IgD-negative memory B cell (primary cell): ENCODE data around the gene PSMD11. TPM values are rescaled to one million over a fixed set of nuclear protein-coding genes. Genes with fewer than 3 reads are reported as not detected.
"Not testable (repeated sequence)": the region's sequence is repeated elsewhere in the genome, so short reads cannot be mapped to it uniquely, and the experiment has no call there.

Source experiments
- H3K27ac Mint-ChIP-seq, 3 donors: one replicate each; pipeline ENCODE4 v1.8.0; 2020 to 2022; ENCODE audit warnings: mild to moderate bottlenecking in 3 of 3, mixed read lengths in 3 of 3, moderate library complexity in 1 of 3
- H3K27me3 Mint-ChIP-seq: one replicate; pipeline ENCODE4 v1.8.0; 2021; ENCODE audit warnings: mixed read lengths
- H3K36me3 Mint-ChIP-seq: one replicate; pipeline ENCODE4 v1.8.0; 2020; ENCODE audit warnings: mild to moderate bottlenecking, mixed read lengths
- H3K4me1 Mint-ChIP-seq, 3 donors: one replicate each; pipeline ENCODE4 v1.8.0; 2020 to 2022; ENCODE audit warnings: mixed read lengths in 3 of 3, mild to moderate bottlenecking in 1 of 3
- H3K4me3 Mint-ChIP-seq, 4 donors: one replicate each; pipeline ENCODE4 v1.8.0; 2020 to 2022; ENCODE audit warnings: mild to moderate bottlenecking in 4 of 4, mixed read lengths in 4 of 4, moderate library complexity in 3 of 4
- H3K9me3 Mint-ChIP-seq, 3 donors: one replicate each; pipeline ENCODE4 v1.8.0; 2020 to 2021; ENCODE audit warnings: mixed read lengths in 3 of 3, mild to moderate bottlenecking in 1 of 3
- polyA plus RNA-seq: library from polyadenylated mRNA; unstranded; fragments of 300-500 nt; fragmentation: Illumina TruSeq; gene quantifications from one replicate; pipeline ENCODE4 v1.2.3, GENCODE V29; 2021

The PSMD11 gene
- polyA plus RNA-seq: 126 TPM

DNA sequence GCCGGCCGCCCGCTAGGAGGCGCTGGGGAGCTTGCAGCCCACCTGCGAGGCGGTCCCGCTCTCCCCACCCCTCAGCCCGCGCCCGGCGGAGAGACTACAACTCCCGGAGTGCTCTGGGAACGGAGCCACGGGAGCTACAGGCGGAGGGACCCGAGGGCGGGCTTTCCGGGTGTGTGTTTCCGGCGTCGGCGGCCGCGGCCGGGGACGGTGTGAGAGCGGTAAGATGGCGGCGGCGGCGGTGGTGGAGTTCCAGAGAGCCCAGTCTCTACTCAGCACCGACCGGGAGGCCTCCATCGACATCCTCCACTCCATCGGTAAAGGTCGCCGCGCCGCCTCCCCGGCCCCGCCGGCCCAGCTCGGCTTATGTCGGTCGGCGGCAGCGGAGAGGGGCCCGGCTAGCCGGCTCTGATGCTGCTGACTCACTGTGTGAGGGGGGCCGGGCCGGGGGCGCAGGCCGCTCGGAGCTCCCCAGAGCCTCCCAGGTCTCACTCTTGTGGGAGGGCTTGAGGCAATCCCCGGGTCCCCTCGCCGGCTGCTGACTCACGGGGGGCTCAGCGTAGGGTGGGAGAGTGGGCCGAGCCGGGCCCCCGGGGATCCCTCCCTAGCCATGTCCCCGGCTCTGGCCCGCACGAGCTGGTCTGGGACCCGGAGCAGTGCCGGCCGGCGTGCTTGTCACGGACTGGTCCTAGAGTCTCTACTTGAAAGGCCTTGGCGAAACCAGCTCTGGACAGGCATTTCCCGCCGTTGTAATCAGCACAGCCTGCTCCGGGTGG is at the start of gene PSMD11:
PSMD11 (plus strand) TSS at position 210 of the 773 bp plus-strand sequence; CDS start at position 224, 14 bp downstream.
- Mint-ChIP-seq H3K36me3 (peaks cover 7% of the 10 kb centered on the region), H3K9me3 (no peaks in the 10 kb centered on the region), H3K4me3 (peak within 1 kb of the TSS; percentile 65 to 91 (median 88)), H3K4me1 (peaks cover 15 to 27% (median 25%) of the 10 kb centered on the region in 3 donors), H3K27ac (peak within 1 kb of the TSS; percentile 56 to 82 (median 71)), H3K27me3 (peaks cover 1% of the 10 kb centered on the region)

DNA sequence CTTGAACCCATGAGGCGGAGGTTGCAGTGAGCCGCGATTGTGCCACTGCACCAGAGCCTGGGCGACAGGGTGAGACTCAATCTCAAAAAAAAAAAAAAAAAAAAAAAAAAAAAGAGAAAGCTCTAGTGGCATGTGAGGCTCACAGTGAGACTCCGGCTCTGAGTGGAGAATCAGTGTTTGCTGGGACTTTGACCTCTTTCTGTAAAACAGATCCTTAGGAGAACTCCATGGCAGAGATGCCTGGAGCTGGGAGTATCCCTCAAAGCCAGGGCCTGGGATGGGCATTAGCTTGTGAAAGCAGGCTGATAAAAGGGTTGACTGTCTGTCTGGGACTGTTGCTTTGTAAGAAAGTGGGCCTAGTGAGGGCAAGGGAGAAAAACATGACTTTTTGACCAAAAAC is 48.0 kb upstream of the PSMD11 start:
- H3K27ac Mint-ChIP-seq: no peak overlapping the region
- no peaks in the 10 kb centered on the region for H3K9me3 Mint-ChIP-seq
- H3K27me3 Mint-ChIP-seq: no peaks in the 10 kb centered on the region
- no peak overlapping the region for H3K4me3 Mint-ChIP-seq
- peaks cover 7% of the 10 kb centered on the region for H3K36me3 Mint-ChIP-seq
- peaks cover 0 to 4% (median 2%) of the 10 kb centered on the region in 3 donors for H3K4me1 Mint-ChIP-seq

DNA sequence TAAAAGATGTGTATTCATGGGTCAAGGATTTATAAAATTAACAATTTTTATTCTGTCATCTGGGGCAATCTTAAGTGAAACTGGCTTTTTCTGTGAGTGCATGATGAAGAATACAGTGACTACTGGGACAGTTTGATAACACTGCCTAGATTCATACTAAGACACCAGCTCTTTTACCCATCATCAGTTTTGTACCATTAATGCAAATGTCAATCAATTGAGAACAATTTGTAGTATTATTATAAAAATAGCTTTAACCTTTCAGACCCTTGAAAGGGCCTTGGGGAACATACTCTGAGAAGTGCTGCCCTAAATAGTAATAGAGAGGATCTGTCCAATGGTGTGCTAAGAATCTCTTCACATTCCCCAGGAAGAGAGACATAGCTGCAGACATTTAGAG is 45.4 kb upstream of the PSMD11 start:
- Mint-ChIP-seq H3K36me3 (peaks cover 6% of the 10 kb centered on the region), H3K27me3 (no peaks in the 10 kb centered on the region), H3K9me3 (no peaks in the 10 kb centered on the region), H3K4me1 (peaks cover 0 to 4% (median 0%) of the 10 kb centered on the region in 3 donors), H3K4me3 (no peak overlapping the region), H3K27ac (no peak overlapping the region)

DNA sequence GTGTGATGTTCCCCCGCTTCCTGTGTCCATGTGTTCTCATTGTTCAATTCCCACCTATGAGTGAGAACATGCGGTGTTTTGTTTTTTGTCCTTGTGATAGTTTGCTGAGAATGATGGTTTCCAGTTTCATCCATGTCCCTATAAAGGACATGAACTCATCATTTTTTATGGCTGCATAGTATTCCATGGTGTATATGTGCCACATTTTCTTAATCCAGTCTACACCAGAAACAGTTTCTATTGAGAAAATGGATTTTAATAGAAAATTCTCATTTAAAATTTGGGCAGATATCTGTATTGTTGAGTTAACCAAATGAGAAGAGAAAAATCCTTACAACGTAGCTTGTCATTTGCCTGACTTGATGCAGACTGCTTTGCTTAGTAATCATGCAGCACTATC is 34.2 kb upstream of the PSMD11 start:
- H3K9me3 Mint-ChIP-seq, H3K27ac Mint-ChIP-seq, H3K27me3 Mint-ChIP-seq, H3K4me1 Mint-ChIP-seq, H3K4me3 Mint-ChIP-seq: not testable (repeated sequence)
- H3K36me3 Mint-ChIP-seq: peaks cover 13% of the 10 kb centered on the region

DNA sequence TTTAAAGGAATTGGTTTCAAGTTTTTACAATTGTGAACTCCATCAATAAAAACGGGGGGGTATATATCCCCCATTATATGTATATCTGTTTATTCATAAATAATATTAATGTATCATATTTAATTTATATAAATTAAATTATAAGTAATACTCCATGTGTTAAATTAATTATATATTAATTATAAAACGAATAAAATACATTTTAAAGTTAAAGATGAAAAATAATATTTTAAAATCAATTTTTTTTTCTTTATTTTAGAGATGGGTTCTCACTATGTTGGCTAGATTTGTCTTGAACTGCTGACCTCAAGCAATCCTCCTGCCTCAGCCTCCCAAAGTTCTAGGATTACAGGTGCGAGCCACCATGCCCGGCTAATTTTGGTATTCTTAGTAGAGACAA is 17.4 kb upstream of the PSMD11 start:
- H3K36me3 Mint-ChIP-seq: peaks cover 6% of the 10 kb centered on the region
- H3K4me1 Mint-ChIP-seq: no peaks in the 10 kb centered on the region
- H3K9me3 Mint-ChIP-seq: peaks cover 5 to 13% (median 6%) of the 10 kb centered on the region in 3 donors
- no peak overlapping the region for H3K27ac Mint-ChIP-seq
- no peak overlapping the region for H3K4me3 Mint-ChIP-seq
- no peaks in the 10 kb centered on the region for H3K27me3 Mint-ChIP-seq

DNA sequence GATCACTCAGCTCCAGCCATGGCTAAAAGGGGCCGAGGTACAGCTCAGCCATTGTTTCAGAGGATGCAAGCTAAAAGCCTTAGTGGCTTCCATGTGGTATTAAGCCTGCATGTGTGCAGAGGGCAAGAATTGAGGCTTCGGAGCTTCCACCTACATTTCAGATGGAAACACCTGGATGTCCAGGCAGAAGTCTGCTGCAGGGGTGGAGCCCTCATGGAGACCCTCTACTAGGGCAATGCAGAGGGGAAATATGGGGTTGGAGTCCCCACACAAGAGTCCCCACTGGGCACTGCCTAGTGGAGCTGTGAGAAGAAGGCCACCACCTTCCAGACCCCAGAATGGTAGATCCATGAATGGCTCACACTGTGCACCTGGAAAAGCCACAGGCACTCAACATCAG is 14.7 kb upstream of the PSMD11 start:
- Mint-ChIP-seq H3K27me3 (peaks cover 1% of the 10 kb centered on the region), H3K9me3 (peaks cover 5 to 13% (median 6%) of the 10 kb centered on the region in 3 donors), H3K4me3 (no peak overlapping the region), H3K4me1 (no peaks in the 10 kb centered on the region), H3K27ac (no peak overlapping the region), H3K36me3 (peaks cover 6% of the 10 kb centered on the region)

DNA sequence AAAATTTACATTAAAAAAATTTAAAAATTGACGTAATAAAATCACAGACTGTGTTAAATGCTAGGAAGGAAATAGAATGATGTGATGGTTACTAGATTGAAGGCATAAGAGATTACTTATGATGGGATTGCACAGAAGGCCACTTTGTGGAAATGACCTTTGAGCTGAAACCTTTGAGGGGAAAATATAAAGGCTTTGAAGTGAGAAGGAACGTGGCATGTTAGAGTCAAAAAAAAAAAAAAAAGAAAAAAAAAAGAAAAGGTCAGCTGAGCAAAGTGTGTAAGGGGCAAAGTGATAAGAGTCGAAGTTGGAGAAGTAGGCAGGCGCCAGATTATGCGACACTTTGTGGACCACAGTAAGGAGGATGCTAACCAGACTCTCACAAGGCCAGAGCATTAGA is 3.6 kb upstream of the PSMD11 start:
- Mint-ChIP-seq H3K4me1 (peaks cover 7 to 12% (median 7%) of the 10 kb centered on the region in 3 donors), H3K27me3 (peaks cover 1% of the 10 kb centered on the region), H3K27ac (no peak overlapping the region), H3K4me3 (peak overlapping the region in 1 of 4 donors; percentile 67), H3K9me3 (peaks cover 0 to 7% (median 2%) of the 10 kb centered on the region in 3 donors), H3K36me3 (no peaks in the 10 kb centered on the region)

DNA sequence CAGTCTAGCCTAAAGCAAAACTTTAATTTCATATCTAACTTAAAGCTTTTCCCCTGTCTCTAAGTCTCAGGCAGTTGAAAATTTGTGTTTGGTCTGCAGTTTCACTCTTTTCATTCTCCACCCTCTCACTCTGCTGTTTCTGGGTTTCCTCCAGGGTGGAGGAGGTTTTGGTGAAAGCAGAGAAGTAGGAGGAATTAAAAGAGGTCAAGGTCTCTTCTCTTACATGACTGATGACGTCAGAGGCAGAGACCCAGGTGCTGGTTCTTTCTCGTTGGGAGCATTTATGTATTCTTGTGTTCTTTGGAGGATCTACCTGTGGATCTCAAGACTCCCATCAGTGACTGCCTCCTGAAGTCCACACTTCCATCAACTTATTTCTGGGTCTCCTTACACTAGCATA is 2.4 kb upstream of the PSMD11 start:
- Mint-ChIP-seq H3K36me3 (peaks cover 2% of the 10 kb centered on the region), H3K9me3 (no peaks in the 10 kb centered on the region), H3K4me3 (peak overlapping the region in 1 of 4 donors; percentile 65), H3K27me3 (peaks cover 1% of the 10 kb centered on the region), H3K27ac (no peak overlapping the region), H3K4me1 (peaks cover 9 to 22% (median 16%) of the 10 kb centered on the region in 3 donors)

DNA sequence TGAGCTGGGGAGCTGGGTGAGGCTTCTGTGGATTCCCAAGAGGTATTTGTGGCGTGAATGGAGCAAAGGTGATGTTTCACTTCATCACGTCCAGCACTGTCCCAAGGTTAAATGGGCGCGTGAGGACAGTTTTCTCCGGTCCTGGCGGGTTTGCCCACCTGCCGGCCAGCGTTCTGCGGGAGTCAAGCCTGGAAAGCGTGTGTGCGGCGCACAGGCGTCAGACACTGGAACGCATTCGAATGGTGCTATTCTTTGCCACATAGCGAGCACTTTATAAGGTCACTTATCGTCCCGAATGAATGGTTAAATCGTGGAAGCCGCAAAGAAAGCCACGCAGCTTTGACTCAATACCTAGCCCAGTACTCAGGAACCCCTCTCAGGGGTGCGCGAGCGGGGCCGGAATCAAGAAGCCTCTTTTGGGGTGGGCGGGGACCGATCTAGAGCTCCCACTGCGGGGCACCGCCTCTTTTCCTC is 446 bp upstream of the PSMD11 start:
- H3K27me3 Mint-ChIP-seq: peaks cover 1% of the 10 kb centered on the region
- H3K27ac Mint-ChIP-seq: peak overlapping the region; percentile 56 to 82 (median 59)
- H3K36me3 Mint-ChIP-seq: peaks cover 7% of the 10 kb centered on the region
- H3K4me1 Mint-ChIP-seq: peaks cover 15 to 27% (median 22%) of the 10 kb centered on the region in 3 donors
- no peaks in the 10 kb centered on the region for H3K9me3 Mint-ChIP-seq
- peak overlapping the region; percentile 65 to 91 (median 88) for H3K4me3 Mint-ChIP-seq

DNA sequence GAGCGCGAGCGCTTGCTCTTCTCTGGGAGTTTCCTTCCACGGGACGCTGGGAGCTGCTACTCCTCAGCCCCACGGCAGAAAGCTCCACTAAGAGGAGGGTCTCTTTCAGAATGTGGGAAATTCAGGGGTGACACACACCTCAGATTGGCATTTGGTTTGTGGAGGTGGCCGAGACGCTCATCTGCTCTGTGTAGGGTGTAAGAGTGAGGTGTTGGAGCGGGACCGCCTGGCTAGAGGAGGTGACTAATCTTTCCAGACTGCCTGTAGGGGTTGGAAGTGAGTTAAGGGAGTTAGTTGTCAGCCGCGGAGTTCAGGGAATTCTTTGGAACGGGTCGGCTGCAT is 735 bp downstream of the PSMD11 start:
- peaks cover 7% of the 10 kb centered on the region for H3K36me3 Mint-ChIP-seq
- H3K27ac Mint-ChIP-seq: peak overlapping the region; percentile 1 to 71 (median 65)
- peak overlapping the region; percentile 65 to 91 (median 88) for H3K4me3 Mint-ChIP-seq
- peaks cover 15 to 28% (median 27%) of the 10 kb centered on the region in 3 donors for H3K4me1 Mint-ChIP-seq
- no peaks in the 10 kb centered on the region for H3K9me3 Mint-ChIP-seq
- H3K27me3 Mint-ChIP-seq: peaks cover 1% of the 10 kb centered on the region

DNA sequence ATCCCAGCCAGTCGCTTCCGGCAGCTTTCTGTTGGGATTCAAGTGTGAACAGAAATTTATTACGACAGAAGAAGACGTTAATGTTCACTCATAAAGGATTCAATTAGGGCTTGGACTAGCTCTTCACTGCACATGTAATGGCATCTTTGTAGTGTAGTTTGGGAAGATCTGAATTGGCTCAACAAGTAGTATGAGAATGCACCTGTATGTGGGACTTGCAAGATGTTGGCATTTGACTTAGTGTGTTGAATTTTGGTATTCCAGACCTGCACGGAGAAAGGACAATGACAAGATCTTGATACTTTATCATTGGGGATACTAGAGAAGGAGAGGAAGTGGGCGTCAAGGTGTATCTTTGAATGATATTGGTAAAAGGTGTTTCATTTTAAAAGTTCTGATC is 1.2 kb downstream of the PSMD11 start:
- peaks cover 7% of the 10 kb centered on the region for H3K36me3 Mint-ChIP-seq
- H3K27me3 Mint-ChIP-seq: peaks cover 1% of the 10 kb centered on the region
- no peaks in the 10 kb centered on the region for H3K9me3 Mint-ChIP-seq
- peak overlapping the region in 2 of 3 donors; percentile 1 to 65 for H3K27ac Mint-ChIP-seq
- H3K4me1 Mint-ChIP-seq: peaks cover 17 to 28% (median 28%) of the 10 kb centered on the region in 3 donors
- peak overlapping the region; percentile 65 to 91 (median 88) for H3K4me3 Mint-ChIP-seq

DNA sequence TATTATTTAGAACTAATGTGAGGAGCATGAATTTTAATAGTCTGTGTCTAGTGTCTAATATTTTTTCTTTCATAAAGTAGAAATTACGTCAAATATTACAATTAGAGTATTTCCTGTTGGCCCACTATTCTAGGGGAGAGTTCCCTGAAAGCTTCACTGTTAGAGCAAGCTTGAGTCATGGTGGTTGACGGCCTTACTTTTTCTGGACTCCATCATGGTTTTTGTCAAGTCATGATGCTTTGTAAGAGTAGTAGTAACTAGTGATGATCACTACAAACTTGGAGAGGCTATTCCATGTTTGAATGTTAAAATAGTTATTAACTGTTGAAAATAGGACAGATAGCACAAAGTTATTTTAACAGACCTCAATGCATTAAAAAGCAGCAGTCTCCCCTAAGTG is 1.7 kb downstream of the PSMD11 start:
- peaks cover 17 to 29% (median 27%) of the 10 kb centered on the region in 3 donors for H3K4me1 Mint-ChIP-seq
- H3K4me3 Mint-ChIP-seq: peak overlapping the region; percentile 65 to 91 (median 88)
- H3K27ac Mint-ChIP-seq: peak overlapping the region in 1 of 3 donors; percentile 1
- no peaks in the 10 kb centered on the region for H3K9me3 Mint-ChIP-seq
- H3K27me3 Mint-ChIP-seq: peaks cover 1% of the 10 kb centered on the region
- peaks cover 7% of the 10 kb centered on the region for H3K36me3 Mint-ChIP-seq

DNA sequence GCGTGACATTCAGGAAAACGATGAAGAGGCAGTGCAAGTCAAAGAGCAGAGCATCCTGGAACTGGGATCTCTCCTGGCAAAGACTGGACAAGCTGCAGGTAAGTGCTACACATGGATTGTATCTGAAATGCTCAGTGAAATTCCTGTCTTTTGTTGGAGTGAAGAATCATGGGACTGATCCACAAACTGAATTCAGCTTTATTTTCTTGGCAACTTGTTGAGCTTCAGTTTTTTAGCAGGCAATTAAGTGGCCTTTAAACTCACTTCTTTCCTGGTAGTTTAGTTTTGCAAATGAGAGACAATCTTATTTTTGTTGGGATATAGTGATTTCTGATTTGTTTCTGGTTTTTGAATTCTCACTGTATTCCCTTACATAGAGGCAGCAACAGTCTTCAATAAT is 2.6 kb downstream of the PSMD11 start:
- peak overlapping the region in 1 of 3 donors; percentile 54 for H3K27ac Mint-ChIP-seq

DNA sequence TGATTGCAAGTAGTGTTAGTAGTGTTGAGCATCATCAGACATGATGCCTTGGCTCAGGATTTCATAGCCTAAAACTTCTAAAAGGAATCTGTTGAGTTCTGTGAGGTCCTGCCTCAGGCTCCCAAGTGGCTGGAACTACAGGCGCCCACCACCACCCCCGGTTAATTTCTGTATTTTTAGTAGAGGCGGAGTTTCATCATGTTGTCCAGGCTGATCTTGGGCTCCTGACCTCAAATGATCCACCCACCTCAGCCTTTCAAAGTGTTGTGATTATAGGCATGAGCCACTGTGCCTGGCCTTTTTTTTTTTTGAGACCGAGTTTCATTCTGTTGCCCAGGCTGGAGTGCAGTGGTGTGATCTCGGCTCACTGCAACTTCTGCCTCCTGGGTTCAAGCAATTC is 5.7 kb downstream of the PSMD11 start:
- no peak overlapping the region for H3K4me3 Mint-ChIP-seq
- no peaks in the 10 kb centered on the region for H3K27me3 Mint-ChIP-seq
- H3K4me1 Mint-ChIP-seq: peaks cover 13 to 25% (median 22%) of the 10 kb centered on the region in 3 donors
- no peak overlapping the region for H3K27ac Mint-ChIP-seq
- H3K36me3 Mint-ChIP-seq: peaks cover 7% of the 10 kb centered on the region
- no peaks in the 10 kb centered on the region for H3K9me3 Mint-ChIP-seq

More for the DNA sequence above, 2.6 kb downstream of the PSMD11 start:
- H3K4me1 Mint-ChIP-seq: peaks cover 17 to 28% (median 24%) of the 10 kb centered on the region in 3 donors
- H3K4me3 Mint-ChIP-seq: peak overlapping the region in 3 of 4 donors; percentile 36 to 65 (median 53)
- peaks cover 1% of the 10 kb centered on the region for H3K27me3 Mint-ChIP-seq
- no peaks in the 10 kb centered on the region for H3K9me3 Mint-ChIP-seq
- peaks cover 7% of the 10 kb centered on the region for H3K36me3 Mint-ChIP-seq

DNA sequence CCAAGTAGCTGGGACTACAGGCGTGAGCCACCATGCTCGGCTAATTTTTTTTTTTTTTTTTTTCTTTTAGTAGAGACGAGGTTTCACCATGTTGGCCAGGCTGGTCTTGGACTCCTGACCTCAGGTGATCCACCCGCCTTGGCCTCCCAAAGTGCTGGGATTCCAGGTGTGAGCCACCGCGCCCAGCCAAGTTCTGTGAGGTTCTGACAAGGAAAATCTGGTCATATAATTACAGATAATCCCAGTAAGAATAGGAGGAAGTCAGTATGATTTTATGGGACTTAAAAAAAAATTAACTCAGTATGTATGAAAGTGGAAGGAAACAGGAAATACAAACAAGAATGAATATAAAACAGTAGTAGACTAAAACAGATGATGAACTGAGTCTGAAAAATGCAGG is 6.1 kb downstream of the PSMD11 start:
- H3K4me1 Mint-ChIP-seq: peaks cover 13 to 28% (median 21%) of the 10 kb centered on the region in 3 donors
- not testable (repeated sequence) for H3K9me3 Mint-ChIP-seq, H3K4me3 Mint-ChIP-seq, H3K27ac Mint-ChIP-seq, H3K27me3 Mint-ChIP-seq, H3K36me3 Mint-ChIP-seq

DNA sequence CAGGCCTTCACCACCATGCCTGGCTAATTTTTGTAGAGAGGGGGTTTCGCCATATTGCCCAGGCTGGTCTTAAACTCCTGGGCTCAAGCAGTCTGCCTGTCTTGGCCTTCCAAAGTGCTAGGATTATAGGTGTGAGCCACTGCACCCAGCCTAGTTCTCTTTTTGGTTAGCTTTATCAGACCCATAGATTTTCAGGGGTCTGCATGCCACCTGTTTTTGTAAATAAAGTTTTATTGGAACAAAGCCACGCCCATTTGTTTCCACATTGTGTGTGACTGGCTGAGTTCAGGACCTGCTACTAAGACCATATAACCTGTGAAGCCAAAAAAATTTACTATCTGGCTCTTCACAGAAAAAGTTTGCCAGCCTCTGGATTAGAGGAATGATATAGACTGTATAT is 7.6 kb downstream of the PSMD11 start:
- Mint-ChIP-seq H3K9me3 (no peaks in the 10 kb centered on the region), H3K4me1 (peaks cover 7 to 17% (median 8%) of the 10 kb centered on the region in 3 donors), H3K4me3 (no peak overlapping the region), H3K27ac (no peak overlapping the region), H3K27me3 (no peaks in the 10 kb centered on the region), H3K36me3 (peaks cover 6% of the 10 kb centered on the region)
